Measurements from ENCODE around the gene HGS. TPM values are rescaled to one million over a fixed set of nuclear protein-coding genes. Genes with fewer than 3 reads are reported as not detected.
A peak's percentile ranks its signal among the peaks of the same experiment; 100 is the strongest.

The HGS gene
- total and polyA plus RNA-seq, 2 of the 13 experiments (the other 11 are each of a cell fraction or from before 2014, with no cell fraction given): 73.3 to 78.1 TPM

GRCh38 chr17:81666342-81667191, 17.2 kb upstream of the HGS start, which contains the start of the genes CCDC137 and OXLD1 (continued):
- TF ChIP-seq ZBTB40 (IDR thresholded peaks at IDR 0.05) (peak; percentile 95), ZBTB40 (CRISPR knock-in tag; IDR thresholded peaks at IDR 0.05) (peak; percentile 82), NFATC3 (CRISPR knock-in tag; IDR thresholded peaks at IDR 0.05) (peak; percentile 78), ZBTB46 (CRISPR knock-in tag; IDR thresholded peaks at IDR 0.05; ENCODE audit: borderline replicate concordance) (no peak), ZNF18 (CRISPR knock-in tag; IDR thresholded peaks at IDR 0.05; ENCODE audit: insufficient replicate concordance) (no peak), ZNF282 (IDR thresholded peaks at IDR 0.05; ENCODE audit: partially characterized antibody) (no peak), FIP1L1 (IDR thresholded peaks at IDR 0.05; ENCODE audit: borderline replicate concordance, insufficient read depth, low read depth, low read length) (no peak), ZBTB8A (CRISPR knock-in tag; IDR thresholded peaks at IDR 0.05; ENCODE audit: borderline replicate concordance, low read depth) (0 out of 2 replicates have a peak, but pooled peaks have one; percentile 35), TOE1 (CRISPR knock-in tag; IDR thresholded peaks at IDR 0.05) (no peak), ZNF674 (CRISPR knock-in tag; IDR thresholded peaks at IDR 0.05; ENCODE audit: low read depth) (no peak; the same call in 1 of the 2 replicates), IRX3 (CRISPR knock-in tag; IDR thresholded peaks at IDR 0.05; ENCODE audit: borderline replicate concordance, low read depth) (no peak), ZNF33A (CRISPR knock-in tag; IDR thresholded peaks at IDR 0.05; ENCODE audit: borderline replicate concordance) (no peak), PITX1 (CRISPR knock-in tag; IDR thresholded peaks at IDR 0.05) (no peak), BORCS8-MEF2B (CRISPR knock-in tag; IDR thresholded peaks at IDR 0.05) (peak; percentile 59; the same call in 1 of the 2 replicates), ZNF672 (CRISPR knock-in tag; IDR thresholded peaks at IDR 0.05) (peak; percentile 83), ARHGAP35 (CRISPR knock-in tag; IDR thresholded peaks at IDR 0.05; ENCODE audit: borderline replicate concordance) (peak; percentile 52; the same call in 1 of the 2 replicates)
